Measurements from ENCODE around the gene CDR2.
"Not testable (repeated sequence)": the region's sequence is repeated elsewhere in the genome, so short reads cannot be mapped to it uniquely, and the experiment has no call there.

The CDR2 gene

GRCh38 chr16:22351017-22351416, 23.4 kb downstream of the CDR2 start:
- not testable (repeated sequence) for DNase-seq

GRCh38 chr16:22348291-22348690, 26.1 kb downstream of the CDR2 start:
- DNase-seq = no peak

GRCh38 chr16:22347100-22347820, 27.2 kb downstream of the CDR2 start:
- DNase-seq = no peak

GRCh38 chr16:22346483-22346882, 27.9 kb downstream of the CDR2 start:
- DNase-seq = no peak

- DNase-seq = no peak
Measured at GRCh38 chr16:22342082-22342481, 32.3 kb downstream of the CDR2 start.

GRCh38 chr16:22340945-22341344, 33.5 kb downstream of the CDR2 start:
- no peak for DNase-seq

- no peak for DNase-seq
Measured at GRCh38 chr16:22337849-22338635, 36.4 kb downstream of the CDR2 start.

- DNase-seq = no peak
Measured at GRCh38 chr16:22337045-22337444, 37.4 kb downstream of the CDR2 start.

GRCh38 chr16:22336581-22336980, 37.8 kb downstream of the CDR2 start:
- no peak for DNase-seq

- no peak for DNase-seq
Measured at GRCh38 chr16:22335668-22336246, 38.7 kb downstream of the CDR2 start.

GRCh38 chr16:22333457-22333994, 40.9 kb downstream of the CDR2 start:
- DNase-seq = no peak

GRCh38 chr16:22330326-22330725, 44.1 kb downstream of the CDR2 start:
- no peak for DNase-seq

- no peak for DNase-seq
Measured at GRCh38 chr16:22329199-22329695, 45.2 kb downstream of the CDR2 start.

GRCh38 chr16:22328081-22328725, 46.2 kb downstream of the CDR2 start:
- no peak for DNase-seq

GRCh38 chr16:22327446-22327775, 47.0 kb downstream of the CDR2 start:
- DNase-seq = no peak

- no peak for DNase-seq
Measured at GRCh38 chr16:22326771-22327445, 47.5 kb downstream of the CDR2 start.

GRCh38 chr16:22326369-22326652, 48.1 kb downstream of the CDR2 start:
- DNase-seq = no peak

GRCh38 chr16:22325598-22326368, 48.6 kb downstream of the CDR2 start:
- DNase-seq = no peak

GRCh38 chr16:22324787-22325597, 49.4 kb downstream of the CDR2 start:
- DNase-seq = no peak

- DNase-seq = no peak
Measured at GRCh38 chr16:22323959-22324786, 50.2 kb downstream of the CDR2 start.
